ENCODE data around the gene UBE2D2.

- TF ChIP-seq POLR2A (IDR thresholded peaks at IDR 0.05), result no peak
- TF ChIP-seq CTCF (IDR thresholded peaks at IDR 0.05), result no peak
Observed at GRCh38 chr5:139641116-139642080, 80.3 kb downstream of the UBE2D2 start.

All from testis (tissue), 2 donors.